ENCODE measurements around the gene ECHS1. TPM values are rescaled to one million over a fixed set of nuclear protein-coding genes. Genes with fewer than 3 reads are reported as not detected.
"Not testable (repeated sequence)": the region's sequence is repeated elsewhere in the genome, so short reads cannot be mapped to it uniquely, and the experiment has no call there.

ECHS1 gene
- total and polyA plus RNA-seq, 7 donors = 83.2 to 151 (median 121) TPM

- Histone ChIP-seq H3K27me3 (ENCODE audit: insufficient read depth in 3 of 3, low read length in 2 of 3) (peaks cover 0 to 15% (median 8%) of the 10 kb centered on the region in 3 donors), H3K4me1 (peaks cover 3% of the 10 kb centered on the region), H3K9me3 (no peaks in the 10 kb centered on the region), H3K4me3 (no peak overlapping the region), H3K36me3 (ENCODE audit: insufficient read depth in 1 of 2, low read depth in 1 of 2) (peaks cover 0 to 42% of the 10 kb centered on the region in 2 donors), H3K27ac (no peak overlapping the region)
- no peak for ATAC-seq
- TF ChIP-seq CTCF (IDR thresholded peaks at IDR 0.05) = no peak
- 91 to 92% (median 92%) methylated on average over 17 of the region's 17 CpGs for WGBS, 3 donors
- no peak for DNase-seq
- intact Hi-C loops (cut with DNase I) = no loop called here
Measured at GRCh38 chr10:133420028-133420427, 46.9 kb upstream of the ECHS1 start.

GRCh38 chr10:133419211-133419950, 46.2 kb upstream of the ECHS1 start:
- Histone ChIP-seq H3K27me3 (ENCODE audit: insufficient read depth in 3 of 3, low read length in 2 of 3) (peaks cover 0 to 15% (median 8%) of the 10 kb centered on the region in 3 donors), H3K4me1 (peaks cover 3% of the 10 kb centered on the region), H3K27ac (no peak overlapping the region), H3K9me3 (no peaks in the 10 kb centered on the region), H3K36me3 (ENCODE audit: insufficient read depth in 1 of 2, low read depth in 1 of 2) (peaks cover 0 to 44% of the 10 kb centered on the region in 2 donors), H3K4me3 (no peak overlapping the region)
- DNase-seq (peak in 1 of 2 donors; percentile 48), ATAC-seq (no peak)
- 91 to 94% (median 93%) methylated on average over 34 of the region's 34 CpGs for WGBS, 3 donors
- intact Hi-C loops (cut with DNase I) = no loop called here
- TF ChIP-seq CTCF (IDR thresholded peaks at IDR 0.05) = no peak

- Histone ChIP-seq H3K4me1 (peaks cover 3% of the 10 kb centered on the region), H3K27ac (no peak overlapping the region), H3K9me3 (no peaks in the 10 kb centered on the region), H3K27me3 (ENCODE audit: insufficient read depth in 3 of 3, low read length in 2 of 3) (peaks cover 0 to 15% (median 7%) of the 10 kb centered on the region in 3 donors), H3K4me3 (no peak overlapping the region), H3K36me3 (ENCODE audit: insufficient read depth in 1 of 2, low read depth in 1 of 2) (peaks cover 0 to 47% of the 10 kb centered on the region in 2 donors)
- DNase-seq (no peak), ATAC-seq (no peak)
- 95 to 99% (median 96%) methylated on average over 14 of the region's 14 CpGs for whole genome bisulfite sequencing, 3 donors
- TF ChIP-seq CTCF (IDR thresholded peaks at IDR 0.05) = no peak
- intact Hi-C loops (cut with DNase I) = no loop called here
Measured at GRCh38 chr10:133418289-133418993, 45.3 kb upstream of the ECHS1 start.

- TF ChIP-seq CTCF (IDR thresholded peaks at IDR 0.05) = no peak
- Histone ChIP-seq H3K27me3 (ENCODE audit: insufficient read depth in 3 of 3, low read length in 2 of 3) (peaks cover 0 to 5% (median 0%) of the 10 kb centered on the region in 3 donors), H3K4me1 (no peaks in the 10 kb centered on the region), H3K36me3 (ENCODE audit: insufficient read depth in 1 of 2, low read depth in 1 of 2) (peaks cover 0 to 63% of the 10 kb centered on the region in 2 donors), H3K4me3 (no peak overlapping the region), H3K9me3 (peaks cover 23% of the 10 kb centered on the region), H3K27ac (no peak overlapping the region)
- WGBS, 3 donors = 95 to 99% (median 96%) methylated on average over 25 of the region's 25 CpGs
- no peak for ATAC-seq
- intact Hi-C loops (cut with DNase I) = no loop called here
- DNase-seq = no peak
Measured at GRCh38 chr10:133415752-133416151, 42.6 kb upstream of the ECHS1 start.

GRCh38 chr10:133414401-133414800, 41.2 kb upstream of the ECHS1 start:
- WGBS, 3 donors = 99% methylated on average over 16 to 21 of the region's 23 CpGs
- H3K4me1 ChIP-seq; DNase-seq; ATAC-seq; H3K4me3 ChIP-seq; H3K27me3 ChIP-seq (ENCODE audit: insufficient read depth in 3 of 3, low read length in 2 of 3); intact Hi-C loops (cut with DNase I); H3K27ac ChIP-seq: not testable (repeated sequence)
- Histone ChIP-seq H3K9me3 (peaks cover 23% of the 10 kb centered on the region), H3K36me3 (ENCODE audit: insufficient read depth in 1 of 2, low read depth in 1 of 2) (peaks cover 0 to 63% of the 10 kb centered on the region in 2 donors)
